ENCODE measurements around the gene DPH6. TPM values are rescaled to one million over a fixed set of nuclear protein-coding genes. Genes with fewer than 3 reads are reported as not detected.
"Not testable (repeated sequence)": the region's sequence is repeated elsewhere in the genome, so short reads cannot be mapped to it uniquely, and the experiment has no call there.

The DPH6 gene
- total RNA-seq, 1 experiment from 2014 or later, result 11.7 TPM

GRCh38 chr15:35397027-35397426 is 148.9 kb downstream of the DPH6 start:
- no peak overlapping the region for H3K4me3 ChIP-seq (ENCODE audit: insufficient read depth, low read depth, low read length)
- H3K36me3 ChIP-seq (replicated peaks; ENCODE audit: control insufficient read depth, insufficient read depth, low read length), result no peaks in the 10 kb centered on the region
- H3K27me3 ChIP-seq (ENCODE audit: control insufficient read depth, insufficient read depth, low read length), result no peaks in the 10 kb centered on the region
- no peak for DNase-seq

- no peak overlapping the region for H3K4me3 ChIP-seq (ENCODE audit: insufficient read depth, low read depth, low read length)
- H3K36me3 ChIP-seq (replicated peaks; ENCODE audit: control insufficient read depth, insufficient read depth, low read length), result no peaks in the 10 kb centered on the region
- no peaks in the 10 kb centered on the region for H3K27me3 ChIP-seq (ENCODE audit: control insufficient read depth, insufficient read depth, low read length)
- DNase-seq, result no peak
These were observed 151.5 kb downstream of the DPH6 start for GRCh38 chr15:35394416-35394815.

- DNase-seq, result no peak
- H3K36me3 ChIP-seq (replicated peaks; ENCODE audit: control insufficient read depth, insufficient read depth, low read length), result no peaks in the 10 kb centered on the region
- H3K4me3 ChIP-seq (ENCODE audit: insufficient read depth, low read depth, low read length), result no peak overlapping the region
- H3K27me3 ChIP-seq (ENCODE audit: control insufficient read depth, insufficient read depth, low read length), result no peaks in the 10 kb centered on the region
These were observed 152.6 kb downstream of the DPH6 start for GRCh38 chr15:35393398-35393797.

- H3K36me3 ChIP-seq (replicated peaks; ENCODE audit: control insufficient read depth, insufficient read depth, low read length); H3K4me3 ChIP-seq (ENCODE audit: insufficient read depth, low read depth, low read length); DNase-seq; H3K27me3 ChIP-seq (ENCODE audit: control insufficient read depth, insufficient read depth, low read length): not testable (repeated sequence)
These were observed 154.5 kb downstream of the DPH6 start for GRCh38 chr15:35391408-35391984.

- H3K36me3 ChIP-seq (replicated peaks; ENCODE audit: control insufficient read depth, insufficient read depth, low read length), result no peaks in the 10 kb centered on the region
- H3K27me3 ChIP-seq (ENCODE audit: control insufficient read depth, insufficient read depth, low read length), result no peaks in the 10 kb centered on the region
- no peak overlapping the region for H3K4me3 ChIP-seq (ENCODE audit: insufficient read depth, low read depth, low read length)
- DNase-seq, result no peak
These were observed 162.5 kb downstream of the DPH6 start for GRCh38 chr15:35383506-35383905.

GRCh38 chr15:35381328-35381727 is 164.6 kb downstream of the DPH6 start:
- no peaks in the 10 kb centered on the region for H3K36me3 ChIP-seq (replicated peaks; ENCODE audit: control insufficient read depth, insufficient read depth, low read length)
- no peak overlapping the region for H3K4me3 ChIP-seq (ENCODE audit: insufficient read depth, low read depth, low read length)
- H3K27me3 ChIP-seq (ENCODE audit: control insufficient read depth, insufficient read depth, low read length), result no peaks in the 10 kb centered on the region
- no peak for DNase-seq

- H3K27me3 ChIP-seq (ENCODE audit: control insufficient read depth, insufficient read depth, low read length), result no peaks in the 10 kb centered on the region
- no peaks in the 10 kb centered on the region for H3K36me3 ChIP-seq (replicated peaks; ENCODE audit: control insufficient read depth, insufficient read depth, low read length)
- peak; percentile 3 for DNase-seq
- no peak overlapping the region for H3K4me3 ChIP-seq (ENCODE audit: insufficient read depth, low read depth, low read length)
These were observed 166.0 kb downstream of the DPH6 start for GRCh38 chr15:35379972-35380371.

- H3K27me3 ChIP-seq (ENCODE audit: control insufficient read depth, insufficient read depth, low read length); DNase-seq; H3K4me3 ChIP-seq (ENCODE audit: insufficient read depth, low read depth, low read length); H3K36me3 ChIP-seq (replicated peaks; ENCODE audit: control insufficient read depth, insufficient read depth, low read length): not testable (repeated sequence)
These were observed 167.5 kb downstream of the DPH6 start for GRCh38 chr15:35378454-35378853.

- DNase-seq, result no peak
- H3K27me3 ChIP-seq (ENCODE audit: control insufficient read depth, insufficient read depth, low read length), result no peaks in the 10 kb centered on the region
- no peaks in the 10 kb centered on the region for H3K36me3 ChIP-seq (replicated peaks; ENCODE audit: control insufficient read depth, insufficient read depth, low read length)
- H3K4me3 ChIP-seq (ENCODE audit: insufficient read depth, low read depth, low read length), result no peak overlapping the region
These were observed 169.3 kb downstream of the DPH6 start for GRCh38 chr15:35376707-35377106.

GRCh38 chr15:35374661-35375060 is 171.3 kb downstream of the DPH6 start:
- no peaks in the 10 kb centered on the region for H3K27me3 ChIP-seq (ENCODE audit: control insufficient read depth, insufficient read depth, low read length)
- no peak for DNase-seq
- H3K4me3 ChIP-seq (ENCODE audit: insufficient read depth, low read depth, low read length), result no peak overlapping the region
- no peaks in the 10 kb centered on the region for H3K36me3 ChIP-seq (replicated peaks; ENCODE audit: control insufficient read depth, insufficient read depth, low read length)

GRCh38 chr15:35362195-35362829 is 183.7 kb downstream of the DPH6 start:
- no peaks in the 10 kb centered on the region for H3K27me3 ChIP-seq (ENCODE audit: control insufficient read depth, insufficient read depth, low read length)
- DNase-seq, result no peak
- H3K36me3 ChIP-seq (replicated peaks; ENCODE audit: control insufficient read depth, insufficient read depth, low read length), result no peaks in the 10 kb centered on the region
- no peak overlapping the region for H3K4me3 ChIP-seq (ENCODE audit: insufficient read depth, low read depth, low read length)

GRCh38 chr15:35358824-35359223 is 187.1 kb downstream of the DPH6 start:
- H3K27me3 ChIP-seq (ENCODE audit: control insufficient read depth, insufficient read depth, low read length), result no peaks in the 10 kb centered on the region
- no peak overlapping the region for H3K4me3 ChIP-seq (ENCODE audit: insufficient read depth, low read depth, low read length)
- H3K36me3 ChIP-seq (replicated peaks; ENCODE audit: control insufficient read depth, insufficient read depth, low read length), result no peaks in the 10 kb centered on the region
- DNase-seq, result no peak

GRCh38 chr15:35351059-35351458 is 194.9 kb downstream of the DPH6 start:
- Histone ChIP-seq H3K36me3 (replicated peaks; ENCODE audit: control insufficient read depth, insufficient read depth, low read length) (no peaks in the 10 kb centered on the region), H3K4me3 (ENCODE audit: insufficient read depth, low read depth, low read length) (no peak overlapping the region), H3K27me3 (ENCODE audit: control insufficient read depth, insufficient read depth, low read length) (no peaks in the 10 kb centered on the region)
- DNase-seq, result no peak

- H3K27me3 ChIP-seq (ENCODE audit: control insufficient read depth, insufficient read depth, low read length), result no peaks in the 10 kb centered on the region
- H3K4me3 ChIP-seq (ENCODE audit: insufficient read depth, low read depth, low read length), result no peak overlapping the region
- no peak for DNase-seq
- H3K36me3 ChIP-seq (replicated peaks; ENCODE audit: control insufficient read depth, insufficient read depth, low read length), result no peaks in the 10 kb centered on the region
These were observed 196.0 kb downstream of the DPH6 start for GRCh38 chr15:35349916-35350315.

GRCh38 chr15:35330916-35331315 is 215.0 kb downstream of the DPH6 start:
- no peaks in the 10 kb centered on the region for H3K27me3 ChIP-seq (ENCODE audit: control insufficient read depth, insufficient read depth, low read length)
- no peaks in the 10 kb centered on the region for H3K36me3 ChIP-seq (replicated peaks; ENCODE audit: control insufficient read depth, insufficient read depth, low read length)
- no peak overlapping the region for H3K4me3 ChIP-seq (ENCODE audit: insufficient read depth, low read depth, low read length)
- DNase-seq, result no peak
